ENCODE data around the gene SOS2.

Gene SOS2

GRCh38 chr14:50231475-50232275, at the start of gene SOS2:
Gene SOS2 (minus strand): TSS chr14:50231578. CDS start chr14:50231283, 295 bp downstream.
- peak; percentile 91 for DNase-seq

GRCh38 chr14:50272498-50272897, 41.1 kb upstream of the SOS2 start:
- no peak for DNase-seq

- no peak for DNase-seq
These were observed 39.6 kb upstream of the SOS2 start for GRCh38 chr14:50270932-50271331.

GRCh38 chr14:50265029-50265428, 33.7 kb upstream of the SOS2 start:
- DNase-seq, result no peak

- DNase-seq, result no peak
These were observed 31.9 kb upstream of the SOS2 start for GRCh38 chr14:50263321-50263720.

- DNase-seq, result no peak
These were observed 31.5 kb upstream of the SOS2 start for GRCh38 chr14:50262865-50263264.

- DNase-seq, result no peak
These were observed 29.1 kb upstream of the SOS2 start for GRCh38 chr14:50260511-50260910.

GRCh38 chr14:50260072-50260471, 28.7 kb upstream of the SOS2 start:
- no peak for DNase-seq

GRCh38 chr14:50257732-50258131, 26.4 kb upstream of the SOS2 start:
- DNase-seq, result no peak

GRCh38 chr14:50254248-50254647, 22.9 kb upstream of the SOS2 start:
- no peak for DNase-seq

GRCh38 chr14:50249136-50249775, 17.9 kb upstream of the SOS2 start:
- DNase-seq, result no peak

- DNase-seq, result no peak
These were observed 15.9 kb upstream of the SOS2 start for GRCh38 chr14:50247245-50247644.

GRCh38 chr14:50242566-50243310, 11.4 kb upstream of the SOS2 start:
- DNase-seq, result no peak

GRCh38 chr14:50242096-50242495, 10.7 kb upstream of the SOS2 start:
- no peak for DNase-seq

GRCh38 chr14:50237427-50237826, 6.0 kb upstream of the SOS2 start:
- no peak for DNase-seq

GRCh38 chr14:50233951-50234250, 2.5 kb upstream of the SOS2 start:
- no peak for DNase-seq

- DNase-seq, result no peak
These were observed 2.0 kb upstream of the SOS2 start for GRCh38 chr14:50233166-50233950.

GRCh38 chr14:50232276-50232642, 881 bp upstream of the SOS2 start:
- no peak for DNase-seq

GRCh38 chr14:50230701-50231474, 490 bp downstream of the SOS2 start:
- DNase-seq, result peak; percentile 40

- no peak for DNase-seq
These were observed 1.0 kb downstream of the SOS2 start for GRCh38 chr14:50230401-50230700.

GRCh38 chr14:50229681-50230080, 1.7 kb downstream of the SOS2 start:
- no peak for DNase-seq

GRCh38 chr14:50228313-50228712, 3.1 kb downstream of the SOS2 start:
- no peak for DNase-seq

- DNase-seq, result no peak
These were observed 5.4 kb downstream of the SOS2 start for GRCh38 chr14:50225974-50226297.
